ENCODE data around the gene KCNH8.

DNA sequence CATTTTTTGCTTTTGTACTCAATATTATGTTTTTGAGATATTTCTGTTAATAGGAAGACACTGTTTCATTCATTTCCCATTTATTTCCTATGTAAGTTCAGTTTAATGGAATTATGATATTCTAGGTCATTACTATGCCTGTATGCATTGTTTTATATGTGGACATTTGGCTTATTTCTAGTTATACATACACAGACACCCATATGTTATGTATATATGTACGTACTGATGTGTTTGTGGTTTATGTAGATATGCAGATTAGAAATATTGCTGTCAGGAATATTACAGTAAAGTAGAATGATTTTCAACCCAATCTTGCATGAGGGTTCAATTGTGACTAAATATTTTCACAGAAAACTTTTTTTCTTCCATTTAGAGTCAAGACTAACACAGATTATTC lies 190.5 kb downstream of the KCNH8 start:
- TF ChIP-seq HNF4A (conservative IDR thresholded peaks at IDR 0.05) (no peak), RXRA (IDR thresholded peaks at IDR 0.05) (no peak)
- TF ChIP-seq, protein P1, sequence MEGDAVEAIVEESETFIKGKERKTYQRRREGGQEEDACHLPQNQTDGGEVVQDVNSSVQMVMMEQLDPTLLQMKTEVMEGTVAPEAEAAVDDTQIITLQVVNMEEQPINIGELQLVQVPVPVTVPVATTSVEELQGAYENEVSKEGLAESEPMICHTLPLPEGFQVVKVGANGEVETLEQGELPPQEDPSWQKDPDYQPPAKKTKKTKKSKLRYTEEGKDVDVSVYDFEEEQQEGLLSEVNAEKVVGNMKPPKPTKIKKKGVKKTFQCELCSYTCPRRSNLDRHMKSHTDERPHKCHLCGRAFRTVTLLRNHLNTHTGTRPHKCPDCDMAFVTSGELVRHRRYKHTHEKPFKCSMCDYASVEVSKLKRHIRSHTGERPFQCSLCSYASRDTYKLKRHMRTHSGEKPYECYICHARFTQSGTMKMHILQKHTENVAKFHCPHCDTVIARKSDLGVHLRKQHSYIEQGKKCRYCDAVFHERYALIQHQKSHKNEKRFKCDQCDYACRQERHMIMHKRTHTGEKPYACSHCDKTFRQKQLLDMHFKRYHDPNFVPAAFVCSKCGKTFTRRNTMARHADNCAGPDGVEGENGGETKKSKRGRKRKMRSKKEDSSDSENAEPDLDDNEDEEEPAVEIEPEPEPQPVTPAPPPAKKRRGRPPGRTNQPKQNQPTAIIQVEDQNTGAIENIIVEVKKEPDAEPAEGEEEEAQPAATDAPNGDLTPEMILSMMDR (IDR thresholded peaks at IDR 0.05; ENCODE audit: low read depth, low read length, missing input control), result no peak
